Esophagus muscularis mucosa (tissue), 4 donors: ENCODE results near the gene PAX4. TPM values are rescaled to one million over a fixed set of nuclear protein-coding genes. Genes with fewer than 3 reads are reported as not detected.

Experiments
- DNase-seq: peaks from one replicate; pipeline ENCODE4 v3.0.0-alpha.2; 2017; ENCODE audit errors: extremely low spot score
- H3K27ac ChIP-seq, 4 donors: fragments of 200-600 bp; sonication (generic); replicated peaks in 1 of 4; 1 replicate in 3 of 4; 2 replicates in 1 of 4; pipeline ENCODE4 v1.5.1; 2016 to 2019; ENCODE audit warnings: mild to moderate bottlenecking in 1 of 4
- H3K27me3 ChIP-seq, 4 donors: fragments of 200-600 bp; sonication (generic); one replicate each; pipeline versions ENCODE4 v1.5.1 to v1.6.0; 2016 to 2019
- H3K36me3 ChIP-seq, 4 donors: fragments of 200-600 bp; sonication (generic); one replicate each; pipeline ENCODE4 v1.5.1; 2016 to 2019
- H3K4me1 ChIP-seq, 4 donors: fragments of 200-600 bp; sonication (generic); one replicate each; pipeline ENCODE4 v1.5.1; 2016 to 2019
- H3K4me3 ChIP-seq, 4 donors: fragments of 200-600 bp; sonication (generic); 1 replicate in 2 of 4; 2 replicates in 2 of 4; pipeline ENCODE4 v1.5.1; 2016 to 2019; ENCODE audit warnings: mild to moderate bottlenecking in 4 of 4, moderate library complexity in 1 of 4
- H3K9me3 ChIP-seq, 4 donors: fragments of 200-600 bp; sonication (generic); 1 replicate in 3 of 4; 2 replicates in 1 of 4; pipeline ENCODE4 v1.5.1; 2016 to 2019
- EP300 ChIP-seq: sonication (generic); formaldehyde crosslinking; IDR thresholded peaks from one replicate; pipeline ENCODE4 v1.6.1; 2017; ENCODE audit warnings: antibody characterized with exemption
- POLR2A ChIP-seq: fragments of 450-650 bp; IDR thresholded peaks from one replicate; pipeline ENCODE4 v1.6.1; 2017; ENCODE audit warnings: antibody characterized with exemption, moderate library complexity, mild to moderate bottlenecking, low read depth
- POLR2AphosphoS5 ChIP-seq, 2 donors: sonication (generic); formaldehyde crosslinking; IDR thresholded peaks; one replicate each; pipeline ENCODE4 v1.6.1; 2017; ENCODE audit warnings: antibody characterized with exemption in 2 of 2
- WGBS: methylation state at CpG from one replicate; pipeline ENCODE4 v1.1.5; 2018; 5-methylcytosine and 5-hydroxymethylcytosine counted together
- intact Hi-C: fragments of 100-400 bp; cut with DNase I; formaldehyde crosslinking; loops from one replicate; pipeline ENCODE4 v1.15.1; 2023
- total RNA-seq, 4 donors: library from RNA; depleted of rRNA; stranded (reverse); fragments of >200 nt; gene quantifications; one replicate each; pipeline versions ENCODE4 v1.1.0 to v1.2.1, GENCODE V29; 2016
- TF ChIP-seq, protein P1 (sequence below), 3 experiments: fragments of 200-600 bp in 2 of 3; fragments of 450-650 bp in 1 of 3; sonication (generic) in 2 of 3; IDR thresholded peaks; one replicate each; pipeline ENCODE4 v1.5.1; 2017 to 2019; ENCODE audit warnings: antibody characterized with exemption in 3 of 3, mild to moderate bottlenecking in 2 of 3, moderate library complexity in 1 of 3

The PAX4 gene
- total RNA-seq, 4 donors from 2014 or later: not detected

DNA sequence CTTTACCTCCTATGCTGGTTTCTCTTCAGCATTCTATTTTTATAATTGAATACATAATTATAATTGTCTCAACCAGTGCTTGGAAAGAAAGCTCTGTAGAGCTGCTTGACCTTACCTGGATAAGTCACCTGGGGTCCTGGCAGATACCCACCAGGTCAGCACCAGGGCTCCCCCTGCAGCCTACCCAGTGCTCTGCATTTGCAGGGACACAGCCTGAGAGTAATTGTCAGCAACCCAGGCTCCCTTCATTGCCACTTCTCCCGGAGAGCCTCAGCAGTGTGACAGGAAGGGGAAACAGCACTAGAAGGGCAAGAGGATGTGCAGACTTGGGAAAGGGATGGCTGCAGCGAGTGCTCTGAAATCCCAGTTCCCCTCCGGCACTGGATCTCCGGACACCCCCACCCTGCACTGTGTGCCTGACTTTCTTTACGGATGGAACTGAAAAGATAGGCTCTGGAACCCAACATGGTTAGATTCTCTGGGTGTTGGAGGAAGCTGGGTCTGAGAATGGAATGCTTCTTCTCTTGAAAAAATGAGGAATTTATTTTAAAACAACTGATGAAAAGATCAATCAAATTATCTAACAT, 11.4 kb upstream of the PAX4 start:
- 18% methylated on average over 5 of the region's 5 CpGs for WGBS
- no peak for DNase-seq
- Histone ChIP-seq H3K27me3 (peaks cover 0 to 5% (median 0%) of the 10 kb centered on the region in 4 donors), H3K27ac (no peak overlapping the region), H3K36me3 (no peaks in the 10 kb centered on the region), H3K4me1 (no peaks in the 10 kb centered on the region), H3K9me3 (no peaks in the 10 kb centered on the region), H3K4me3 (no peak overlapping the region)
- TF ChIP-seq, protein P1, sequence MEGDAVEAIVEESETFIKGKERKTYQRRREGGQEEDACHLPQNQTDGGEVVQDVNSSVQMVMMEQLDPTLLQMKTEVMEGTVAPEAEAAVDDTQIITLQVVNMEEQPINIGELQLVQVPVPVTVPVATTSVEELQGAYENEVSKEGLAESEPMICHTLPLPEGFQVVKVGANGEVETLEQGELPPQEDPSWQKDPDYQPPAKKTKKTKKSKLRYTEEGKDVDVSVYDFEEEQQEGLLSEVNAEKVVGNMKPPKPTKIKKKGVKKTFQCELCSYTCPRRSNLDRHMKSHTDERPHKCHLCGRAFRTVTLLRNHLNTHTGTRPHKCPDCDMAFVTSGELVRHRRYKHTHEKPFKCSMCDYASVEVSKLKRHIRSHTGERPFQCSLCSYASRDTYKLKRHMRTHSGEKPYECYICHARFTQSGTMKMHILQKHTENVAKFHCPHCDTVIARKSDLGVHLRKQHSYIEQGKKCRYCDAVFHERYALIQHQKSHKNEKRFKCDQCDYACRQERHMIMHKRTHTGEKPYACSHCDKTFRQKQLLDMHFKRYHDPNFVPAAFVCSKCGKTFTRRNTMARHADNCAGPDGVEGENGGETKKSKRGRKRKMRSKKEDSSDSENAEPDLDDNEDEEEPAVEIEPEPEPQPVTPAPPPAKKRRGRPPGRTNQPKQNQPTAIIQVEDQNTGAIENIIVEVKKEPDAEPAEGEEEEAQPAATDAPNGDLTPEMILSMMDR (IDR thresholded peaks at IDR 0.05): peak in 2 of 3 experiments; percentile 4 to 37
- TF ChIP-seq EP300 (no peak), POLR2AphosphoS5 (IDR thresholded peaks at IDR 0.05) (no peak)
- intact Hi-C loops: no loop called here

DNA sequence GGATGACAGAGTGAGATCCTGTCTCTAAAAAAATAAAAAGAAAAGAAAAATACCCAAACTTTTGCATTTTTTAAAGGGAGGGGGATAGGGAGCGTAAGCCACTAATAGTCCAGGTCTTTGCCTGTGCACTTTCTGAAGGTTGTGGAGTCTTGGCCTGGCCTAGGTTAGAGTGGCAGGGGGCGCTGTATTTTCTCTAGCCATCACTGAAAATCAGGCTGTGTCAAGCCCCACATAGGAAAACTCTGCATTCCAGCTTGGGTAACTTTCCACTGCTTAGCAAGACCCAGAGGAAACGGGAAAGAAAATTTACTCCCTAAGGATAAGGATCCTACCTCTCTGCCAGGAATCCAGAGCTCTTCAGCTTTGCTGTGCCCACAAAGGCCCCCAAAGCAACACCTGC, 10.5 kb upstream of the PAX4 start:
- no peaks in the 10 kb centered on the region for H3K36me3 ChIP-seq
- DNase-seq: no peak
- peaks cover 0 to 5% (median 0%) of the 10 kb centered on the region in 4 donors for H3K27me3 ChIP-seq
- no peak overlapping the region for H3K4me3 ChIP-seq
- intact Hi-C loops: no loop called here
- H3K4me1 ChIP-seq: no peaks in the 10 kb centered on the region
- TF ChIP-seq POLR2AphosphoS5 (IDR thresholded peaks at IDR 0.05) (no peak), POLR2A (no peak), EP300 (no peak)
- TF ChIP-seq, protein P1 (IDR thresholded peaks at IDR 0.05): no peak
- H3K27ac ChIP-seq: no peak overlapping the region
- H3K9me3 ChIP-seq: no peaks in the 10 kb centered on the region
- WGBS: 57% methylated on average over 3 of the region's 3 CpGs

DNA sequence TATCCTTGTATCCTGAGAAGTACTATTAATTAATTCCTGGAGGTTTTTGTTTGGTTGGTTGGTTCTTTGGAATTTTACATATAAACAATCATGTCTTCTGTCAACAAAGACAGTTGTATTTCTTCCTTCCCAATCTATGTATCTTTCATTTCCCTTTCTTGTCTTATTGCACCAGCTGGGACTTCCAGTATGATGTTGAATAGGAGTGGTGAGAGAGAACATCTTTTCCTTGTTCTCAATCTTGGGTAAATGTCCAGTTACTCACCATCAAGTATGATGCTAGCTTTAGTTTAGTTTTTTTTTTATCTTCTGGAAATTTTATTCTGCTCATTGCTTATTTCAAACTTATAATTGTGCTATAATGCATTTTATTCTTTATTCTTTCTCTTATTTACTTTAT, 7.4 kb upstream of the PAX4 start:
- TF ChIP-seq POLR2AphosphoS5 (IDR thresholded peaks at IDR 0.05) (no peak), EP300 (no peak), POLR2A (no peak)
- TF ChIP-seq, protein P1 (IDR thresholded peaks at IDR 0.05): no peak
- intact Hi-C loops: no loop called here
- H3K27ac ChIP-seq: no peak overlapping the region

DNA sequence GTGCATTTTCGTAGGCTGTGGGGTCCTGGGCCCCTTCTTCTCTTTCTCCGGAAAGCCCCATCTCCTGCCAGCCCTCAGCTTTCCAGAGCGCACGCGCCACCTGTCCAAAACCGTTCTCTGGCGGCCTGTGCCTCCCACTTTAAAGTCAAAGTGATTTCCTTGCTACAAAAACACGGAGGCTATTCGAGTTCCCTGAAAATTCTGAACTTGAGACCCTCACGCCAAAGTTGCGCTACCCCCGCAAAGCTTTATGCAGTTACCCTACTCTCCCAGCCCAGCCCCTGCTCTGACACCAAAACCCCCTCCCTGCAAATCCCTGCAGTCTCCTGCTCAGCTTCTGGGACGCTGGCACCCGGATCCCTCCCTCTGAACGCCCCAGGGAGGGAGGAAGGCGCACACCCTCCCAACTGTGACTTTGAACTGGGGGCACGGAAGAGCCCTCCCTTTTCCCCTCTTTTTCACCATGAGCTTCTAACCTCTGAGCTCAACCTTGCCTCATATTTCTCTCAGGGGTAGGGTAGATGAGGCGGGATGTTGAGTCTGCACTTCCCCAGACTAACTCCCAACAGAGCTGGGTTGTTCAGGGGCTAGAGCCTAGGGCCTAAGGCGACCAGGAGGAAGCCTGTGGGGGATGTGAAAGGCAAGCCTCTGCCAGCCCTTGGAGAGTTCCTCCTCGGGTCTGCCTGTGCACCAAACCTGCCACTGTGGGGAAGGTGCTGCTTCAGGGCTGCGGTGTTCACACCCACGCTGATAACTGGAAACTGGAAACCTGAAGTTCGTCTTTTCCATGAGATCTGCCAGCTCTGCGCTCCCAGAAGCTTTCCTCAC, 2.7 kb upstream of the PAX4 start:
- Histone ChIP-seq H3K4me1 (no peaks in the 10 kb centered on the region), H3K4me3 (no peak overlapping the region), H3K36me3 (no peaks in the 10 kb centered on the region), H3K27me3 (peaks cover 0 to 52% (median 2%) of the 10 kb centered on the region in 4 donors), H3K9me3 (no peaks in the 10 kb centered on the region), H3K27ac (no peak overlapping the region)
- TF ChIP-seq, protein P1 (IDR thresholded peaks at IDR 0.05): no peak
- TF ChIP-seq EP300: no peak
- TF ChIP-seq POLR2A: no peak
- TF ChIP-seq POLR2AphosphoS5 (IDR thresholded peaks at IDR 0.05): no peak
- no peak for DNase-seq
- intact Hi-C loops: no loop called here
- 2% methylated on average over 24 of the region's 24 CpGs for WGBS

More for the DNA sequence above, 7.4 kb upstream of the PAX4 start:
- Histone ChIP-seq H3K4me1 (no peaks in the 10 kb centered on the region), H3K4me3 (no peak overlapping the region), H3K9me3 (no peaks in the 10 kb centered on the region), H3K36me3 (no peaks in the 10 kb centered on the region), H3K27me3 (peaks cover 0 to 9% (median 0%) of the 10 kb centered on the region in 4 donors)
- no peak for DNase-seq
